SK-N-SH (cell line): ENCODE data around the gene PDZRN4. TPM values are rescaled to one million over a fixed set of nuclear protein-coding genes. Genes with fewer than 3 reads are reported as not detected.

Experiments used
- CTCF ChIA-PET: fragments of 300-600, 350-600 bp; formaldehyde crosslinking; extraction: SDS; loops from one replicate; lab custom pipeline; 2021; lab: Yijun Ruan, JAX
- POLR2A ChIA-PET: fragments of 350-600 bp; sonication (Branson Sonifier 250); formaldehyde crosslinking; extraction: SDS; loops from one replicate; lab custom pipeline; 2020; ENCODE audit warnings: antibody characterized with exemption, inconsistent platforms; lab: Yijun Ruan, JAX
- DNase-seq: peaks from one replicate; pipeline ENCODE4 v3.0.0; 2012
- H2AFZ ChIP-seq: fragments of 200-600 bp; sonication (generic); 2 replicates; pipeline ENCODE4 v1.8.1; 2016; ENCODE audit warnings: antibody characterized with exemption, mild to moderate bottlenecking, low read depth
- H3F3A ChIP-seq: fragments of 200-600 bp; sonication (generic); replicated peaks from 2 replicates; pipeline ENCODE3; 2016; ENCODE audit warnings: antibody characterized with exemption, mild to moderate bottlenecking; ENCODE audit not compliant: insufficient read depth
- H3K27ac ChIP-seq, 2 experiments: fragments of 200-500 bp in 1 of 2; fragments of 200-600 bp in 1 of 2; sonication (Bioruptor generic) in 1 of 2; sonication (generic), shearing (Covaris generic) in 1 of 2; 2 replicates each; pipeline versions ENCODE4 v1.5.1 to v1.6.1; 2014 to 2016; ENCODE audit warnings: low read depth in 2 of 2, inconsistent platforms in 1 of 2, low read length in 1 of 2, mild to moderate bottlenecking in 1 of 2, mixed read lengths in 1 of 2
- H3K27me3 ChIP-seq: fragments of 200-600 bp; sonication (generic), shearing (Covaris generic); 2 replicates; pipeline ENCODE4 v1.6.1; 2016; ENCODE audit warnings: mixed run types; ENCODE audit not compliant: insufficient read depth
- H3K36me3 ChIP-seq, 2 experiments: fragments of 200-500 bp in 1 of 2; fragments of 200-600 bp in 1 of 2; sonication (Bioruptor generic) in 1 of 2; sonication (generic) in 1 of 2; replicated peaks in 1 of 2; 2 replicates each; pipeline versions ENCODE3 to v1.5.1; 2014 to 2016; ENCODE audit warnings: low read length in 1 of 2, mild to moderate bottlenecking in 1 of 2; ENCODE audit not compliant: insufficient read depth in 2 of 2, control insufficient read depth in 1 of 2
- H3K4me1 ChIP-seq, 2 experiments: fragments of 200-500 bp in 1 of 2; fragments of 200-600 bp in 1 of 2; sonication (Bioruptor generic) in 1 of 2; sonication (generic), shearing (Covaris generic) in 1 of 2; 2 replicates each; pipeline versions ENCODE4 v1.5.1 to v1.6.1; 2014 to 2016; ENCODE audit warnings: low read depth in 1 of 2, low read length in 1 of 2, mixed run types in 1 of 2; ENCODE audit not compliant: insufficient read depth in 2 of 2, control insufficient read depth in 1 of 2
- H3K4me2 ChIP-seq: fragments of 200-600 bp; sonication (generic), shearing (Covaris generic); 2 replicates; pipeline ENCODE4 v1.6.1; 2017; ENCODE audit warnings: mixed run types
- H3K4me3 ChIP-seq, 2 experiments: fragments of 200-500 bp in 1 of 2; fragments of 200-600 bp in 1 of 2; sonication (Bioruptor generic) in 1 of 2; sonication (generic), shearing (Covaris generic) in 1 of 2; 2 replicates each; pipeline versions ENCODE4 v1.5.1 to v1.8.1; 2014 to 2016; ENCODE audit warnings: low read depth in 2 of 2, inconsistent platforms in 1 of 2, low read length in 1 of 2, mild to moderate bottlenecking in 1 of 2, mixed read lengths in 1 of 2, moderate library complexity in 1 of 2
- H3K79me2 ChIP-seq: fragments of 200-600 bp; sonication (generic); 2 replicates; pipeline ENCODE4 v1.8.1; 2017; ENCODE audit warnings: mild to moderate bottlenecking; ENCODE audit not compliant: insufficient read depth
- H3K9ac ChIP-seq: fragments of 200-600 bp; sonication (generic); 2 replicates; pipeline ENCODE4 v1.6.1; 2017; ENCODE audit warnings: mixed run types
- H3K9me2 ChIP-seq: fragments of 200-600 bp; sonication (generic); 2 replicates; pipeline ENCODE4 v1.6.1; 2017; ENCODE audit warnings: mixed run types
- H3K9me3 ChIP-seq: fragments of 200-600 bp; sonication (generic); 2 replicates; pipeline ENCODE4 v1.6.1; 2017; ENCODE audit warnings: mixed run types, mild to moderate bottlenecking, moderate library complexity
- H4K20me1 ChIP-seq: fragments of 200-600 bp; sonication (generic); 2 replicates; pipeline ENCODE4 v1.6.1; 2017; ENCODE audit warnings: mild to moderate bottlenecking, mixed run types; ENCODE audit not compliant: insufficient read depth
- CHD2 ChIP-seq: fragments of 150-350 bp; IDR thresholded peaks from 2 replicates; pipeline ENCODE4 v1.6.1; 2018; ENCODE audit warnings: low read length; ENCODE audit not compliant: partially characterized antibody
- ELF1 ChIP-seq: IDR thresholded peaks from 2 replicates; pipeline ENCODE4 v1.4.0; 2012
- EP300 ChIP-seq, 2 experiments: IDR thresholded peaks; 2 replicates each; pipeline versions ENCODE4 v1.4.0 to v1.6.1; 2012; ENCODE audit warnings: borderline replicate concordance in 1 of 2, low read depth in 1 of 2, low read length in 1 of 2
- FOSL2 ChIP-seq: IDR thresholded peaks from 2 replicates; pipeline ENCODE4 v1.4.0; 2012; ENCODE audit warnings: low read depth, mild to moderate bottlenecking, moderate library complexity, borderline replicate concordance
- FOXM1 ChIP-seq: IDR thresholded peaks from 2 replicates; pipeline ENCODE4 v1.4.0; 2012; ENCODE audit warnings: low read depth, mild to moderate bottlenecking
- IRF3 ChIP-seq: fragments of 150-350 bp; IDR thresholded peaks from 2 replicates; pipeline ENCODE4 v1.6.1; 2016; ENCODE audit warnings: mild to moderate bottlenecking, low read depth, low read length
- MAX ChIP-seq: IDR thresholded peaks from 2 replicates; pipeline ENCODE4 v1.4.0; 2012; ENCODE audit warnings: low read depth
- MEF2A ChIP-seq: IDR thresholded peaks from 2 replicates; pipeline ENCODE4 v1.4.0; 2012; ENCODE audit warnings: low read depth, borderline replicate concordance
- PBX3 ChIP-seq: IDR thresholded peaks from 2 replicates; pipeline ENCODE4; 2012
- POLR2AphosphoS5 ChIP-seq: IDR thresholded peaks from 2 replicates; pipeline ENCODE4 v1.6.1; 2012; ENCODE audit warnings: low read depth, low read length
- RCOR1 ChIP-seq: fragments of 150-350 bp; IDR thresholded peaks from 2 replicates; pipeline ENCODE4 v1.6.1; 2017; ENCODE audit warnings: antibody characterized with exemption, low read length
- TAF1 ChIP-seq: IDR thresholded peaks from 2 replicates; pipeline ENCODE4 v1.6.1; 2012; ENCODE audit warnings: low read depth, mild to moderate bottlenecking, low read length, moderate library complexity, borderline replicate concordance
- TCF12 ChIP-seq: IDR thresholded peaks from 2 replicates; pipeline ENCODE4 v1.4.0; 2012
- USF2 ChIP-seq: fragments of 150-350 bp; IDR thresholded peaks from 2 replicates; pipeline ENCODE4 v1.6.1; 2017; ENCODE audit warnings: antibody characterized with exemption, low read length, low read depth, borderline replicate concordance
- WGBS: methylation state at CpG from one replicate; pipeline ENCODE4 v1.1.6; 2017; ENCODE audit warnings: low lambda C conversion rate; 5-methylcytosine and 5-hydroxymethylcytosine counted together
- polyA plus RNA-seq, 3 experiments: library from polyadenylated mRNA; depleted of rRNA; stranded (reverse); fragments of >200 nt; gene quantifications; 2 replicates each; pipeline ENCODE4 v1.2.3, GENCODE V29; 2012
- TF ChIP-seq, protein P1 (sequence below): IDR thresholded peaks from 2 replicates; pipeline ENCODE4 v1.4.0; 2012; ENCODE audit warnings: low read depth, borderline replicate concordance

Gene PDZRN4
- polyA plus RNA-seq, 1 of the 3 experiments (the other 2 are of a cell fraction): 0.02 TPM

GRCh38 chr12:41507286-41507685 lies 319.2 kb downstream of the PDZRN4 start:
- CTCF ChIA-PET: interaction anchor here (0.6 kb wide), 1 partner anchor 341 kb away, joined by 3 read pairs; no protein-coding TSS in a partner anchor
- H2AFZ ChIP-seq: no peak overlapping the region
- DNase-seq: no peak
- no peak overlapping the region for H3K4me2 ChIP-seq
- H3K79me2 ChIP-seq: no peaks in the 10 kb centered on the region
- no peaks in the 10 kb centered on the region for H3K36me3 ChIP-seq
- no peaks in the 10 kb centered on the region for H3K9me2 ChIP-seq
- H3K9ac ChIP-seq: no peak overlapping the region
- H3K27ac ChIP-seq: no peak overlapping the region
- no peaks in the 10 kb centered on the region for H4K20me1 ChIP-seq
- no peaks in the 10 kb centered on the region; a peak in 1 of 4 replicates for H3K4me1 ChIP-seq
- no peak for TF ChIP-seq ELF1
- TF ChIP-seq CHD2: no peak
- TF ChIP-seq FOXM1: no peak
- TF ChIP-seq TCF12: no peak
- no peak for TF ChIP-seq IRF3
- TF ChIP-seq FOSL2: no peak
- no peak for TF ChIP-seq MAX
- TF ChIP-seq POLR2AphosphoS5: no peak
- TF ChIP-seq MEF2A: no peak
- no peak for TF ChIP-seq RCOR1
- no peak for TF ChIP-seq USF2
- TF ChIP-seq, protein P1, sequence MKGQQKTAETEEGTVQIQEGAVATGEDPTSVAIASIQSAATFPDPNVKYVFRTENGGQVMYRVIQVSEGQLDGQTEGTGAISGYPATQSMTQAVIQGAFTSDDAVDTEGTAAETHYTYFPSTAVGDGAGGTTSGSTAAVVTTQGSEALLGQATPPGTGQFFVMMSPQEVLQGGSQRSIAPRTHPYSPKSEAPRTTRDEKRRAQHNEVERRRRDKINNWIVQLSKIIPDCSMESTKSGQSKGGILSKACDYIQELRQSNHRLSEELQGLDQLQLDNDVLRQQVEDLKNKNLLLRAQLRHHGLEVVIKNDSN: no peak
- TF ChIP-seq, all 33 proteins: peak for 0
- H3K9me3 ChIP-seq: no peaks in the 10 kb centered on the region
- 72% methylated on average over 3 of the region's 3 CpGs for WGBS
- POLR2A ChIA-PET: no interaction called here
- no peaks in the 10 kb centered on the region for H3K27me3 ChIP-seq
- no peaks in the 10 kb centered on the region for H3F3A ChIP-seq
- H3K4me3 ChIP-seq: no peak overlapping the region

DNA sequence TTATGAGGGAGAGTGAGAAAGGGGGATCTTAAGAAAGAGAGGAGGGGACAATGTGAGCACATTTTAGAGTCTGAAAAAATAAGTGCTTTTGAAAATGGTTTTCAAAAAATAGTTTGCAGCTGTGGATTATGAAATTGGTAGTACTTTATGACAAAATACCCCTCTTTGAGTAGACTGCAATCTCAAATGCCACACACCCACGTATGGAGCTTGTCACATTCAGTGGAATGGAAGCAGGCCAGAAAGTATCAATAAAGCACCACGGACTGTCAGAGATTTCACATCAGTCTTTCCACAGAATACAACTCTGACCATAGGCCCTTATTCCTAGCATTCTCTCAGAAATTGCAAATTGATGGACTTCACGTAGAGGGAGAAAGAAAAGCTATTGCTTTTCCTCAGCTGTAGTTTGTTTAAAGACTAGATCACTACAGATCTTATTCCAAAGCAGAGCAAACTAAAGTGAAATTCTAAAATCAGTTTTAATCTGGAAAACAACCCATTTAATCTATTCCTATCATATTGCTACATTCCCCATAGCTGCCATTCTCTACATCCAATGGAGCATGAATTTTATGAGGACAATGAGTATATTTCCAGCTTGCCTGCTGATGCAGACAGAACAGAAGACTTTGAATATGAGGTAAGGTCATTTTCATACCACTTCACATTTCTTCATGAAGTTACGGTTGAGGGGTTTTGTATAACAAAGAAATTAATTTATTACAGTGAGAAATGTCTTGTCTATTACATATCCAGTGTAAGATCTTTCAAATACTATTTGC lies 321.3 kb downstream of the PDZRN4 start:
- Histone ChIP-seq H3K4me1 (peaks cover 0 to 3% of the 10 kb centered on the region in 2 experiments; a peak in 1 of 4 replicates), H2AFZ (no peak overlapping the region; the same call in 1 of the 2 replicates), H3K36me3 (no peaks in the 10 kb centered on the region), H4K20me1 (no peaks in the 10 kb centered on the region), H3K27ac (no peak overlapping the region), H3K9me2 (no peaks in the 10 kb centered on the region), H3K79me2 (no peaks in the 10 kb centered on the region), H3K4me3 (no peak overlapping the region), H3K4me2 (no peak overlapping the region), H3F3A (no peaks in the 10 kb centered on the region), H3K9me3 (no peaks in the 10 kb centered on the region), H3K9ac (no peak overlapping the region), H3K27me3 (no peaks in the 10 kb centered on the region)
- ChIA-PET POLR2A (no interaction called here), CTCF (no interaction called here)
- WGBS: 67% methylated on average over 4 of the region's 4 CpGs
- no peak for DNase-seq
- TF ChIP-seq TAF1: no peak
- TF ChIP-seq MEF2A: no peak
- no peak for TF ChIP-seq PBX3
- no peak for TF ChIP-seq EP300 (IDR thresholded peaks at IDR 0.05; ENCODE audit: borderline replicate concordance in 1 of 2, low read depth in 1 of 2, low read length in 1 of 2)
